ENCODE measurements around the gene RNF212.

RNF212 gene

GRCh38 chr4:1077711-1078477 lies 35.5 kb downstream of the RNF212 start:
- no peak overlapping the region for H3K27ac ChIP-seq (ENCODE audit: low read length)
- peaks cover 0 to 4% of the 10 kb centered on the region in 2 donors for H3K4me1 ChIP-seq (ENCODE audit: control insufficient read depth in 1 of 2, insufficient read depth in 2 of 2, low read length in 2 of 2)
- no peak overlapping the region for H3K4me3 ChIP-seq (ENCODE audit: low read depth in 1 of 2, low read length in 2 of 2)
- no peaks in the 10 kb centered on the region for H3K27me3 ChIP-seq (ENCODE audit: low read depth, low read length)
- H3K36me3 ChIP-seq (ENCODE audit: control insufficient read depth in 1 of 2, insufficient read depth in 2 of 2, low read length in 2 of 2) = no peaks in the 10 kb centered on the region
- H3K9me3 ChIP-seq (ENCODE audit: control insufficient read depth in 1 of 2, low read length in 2 of 2) = no peaks in the 10 kb centered on the region

DNA sequence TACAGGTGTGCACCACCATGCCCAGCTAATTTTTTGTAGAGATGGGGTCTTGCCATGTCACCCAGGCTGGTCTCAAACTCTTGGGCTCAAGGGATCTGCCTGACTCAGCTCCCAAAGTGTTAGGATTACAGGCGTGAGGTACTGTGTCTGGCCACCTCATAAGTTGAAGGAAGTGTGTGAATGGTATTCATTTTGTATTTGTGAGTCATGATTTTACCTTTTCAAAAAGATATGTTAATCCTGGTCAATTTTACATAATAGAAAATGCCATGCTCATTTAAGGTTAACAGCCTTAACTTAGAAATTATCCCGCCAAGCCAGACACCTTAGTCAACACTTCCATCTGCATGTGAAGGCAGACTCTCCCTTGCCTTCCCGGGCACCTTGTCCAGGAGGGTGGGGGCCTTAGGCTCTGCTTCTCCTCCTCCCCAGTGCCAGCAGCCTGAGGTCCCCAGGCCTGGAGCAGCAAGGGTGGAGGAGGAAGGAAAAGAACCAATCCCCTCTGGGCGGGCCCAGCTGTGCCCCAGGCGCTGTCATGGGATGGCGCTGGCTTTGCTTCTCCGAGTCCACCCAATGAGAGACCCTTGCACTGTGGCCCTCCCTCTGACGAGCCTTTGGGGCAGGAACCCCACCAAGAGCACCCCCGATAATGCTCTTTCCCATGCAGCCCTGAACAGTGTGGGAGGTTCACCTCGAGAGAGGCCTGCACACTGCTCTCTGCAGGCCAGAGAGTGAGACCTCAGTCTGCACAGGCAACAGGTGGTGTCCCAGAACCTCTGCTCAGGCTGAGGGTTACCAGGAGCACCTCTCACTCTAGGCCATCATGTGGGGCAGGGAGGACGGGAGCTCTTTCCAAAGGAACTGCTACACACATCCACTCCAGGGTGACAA lies 37.3 kb downstream of the RNF212 start:
- Histone ChIP-seq H3K27ac (ENCODE audit: low read length) (no peak overlapping the region), H3K4me3 (ENCODE audit: low read depth in 1 of 2, low read length in 2 of 2) (no peak overlapping the region), H3K9me3 (ENCODE audit: control insufficient read depth in 1 of 2, low read length in 2 of 2) (no peaks in the 10 kb centered on the region), H3K4me1 (ENCODE audit: control insufficient read depth in 1 of 2, insufficient read depth in 2 of 2, low read length in 2 of 2) (no peaks in the 10 kb centered on the region), H3K36me3 (ENCODE audit: control insufficient read depth in 1 of 2, insufficient read depth in 2 of 2, low read length in 2 of 2) (no peaks in the 10 kb centered on the region), H3K27me3 (ENCODE audit: low read depth, low read length) (no peaks in the 10 kb centered on the region)

GRCh38 chr4:1075225-1075624 lies 38.1 kb downstream of the RNF212 start:
- H3K9me3 ChIP-seq (ENCODE audit: control insufficient read depth in 1 of 2, low read length in 2 of 2) = no peaks in the 10 kb centered on the region
- no peaks in the 10 kb centered on the region for H3K4me1 ChIP-seq (ENCODE audit: control insufficient read depth in 1 of 2, insufficient read depth in 2 of 2, low read length in 2 of 2)
- no peak overlapping the region for H3K4me3 ChIP-seq (ENCODE audit: low read depth in 1 of 2, low read length in 2 of 2)
- H3K27me3 ChIP-seq (ENCODE audit: low read depth, low read length) = no peaks in the 10 kb centered on the region
- H3K36me3 ChIP-seq (ENCODE audit: control insufficient read depth in 1 of 2, insufficient read depth in 2 of 2, low read length in 2 of 2) = no peaks in the 10 kb centered on the region
- H3K27ac ChIP-seq (ENCODE audit: low read length) = no peak overlapping the region

- Histone ChIP-seq H3K9me3 (ENCODE audit: control insufficient read depth in 1 of 2, low read length in 2 of 2) (no peaks in the 10 kb centered on the region), H3K4me3 (ENCODE audit: low read depth in 1 of 2, low read length in 2 of 2) (no peak overlapping the region), H3K27ac (ENCODE audit: low read length) (no peak overlapping the region), H3K36me3 (ENCODE audit: control insufficient read depth in 1 of 2, insufficient read depth in 2 of 2, low read length in 2 of 2) (no peaks in the 10 kb centered on the region), H3K4me1 (ENCODE audit: control insufficient read depth in 1 of 2, insufficient read depth in 2 of 2, low read length in 2 of 2) (no peaks in the 10 kb centered on the region), H3K27me3 (ENCODE audit: low read depth, low read length) (no peaks in the 10 kb centered on the region)
Measured at GRCh38 chr4:1074077-1074476, 39.3 kb downstream of the RNF212 start.

GRCh38 chr4:1072830-1073446 lies 40.4 kb downstream of the RNF212 start:
- Histone ChIP-seq H3K27ac (ENCODE audit: low read length) (no peak overlapping the region), H3K36me3 (ENCODE audit: control insufficient read depth in 1 of 2, insufficient read depth in 2 of 2, low read length in 2 of 2) (no peaks in the 10 kb centered on the region), H3K27me3 (ENCODE audit: low read depth, low read length) (no peaks in the 10 kb centered on the region)

GRCh38 chr4:1069394-1069793 lies 44.0 kb downstream of the RNF212 start:
- Histone ChIP-seq H3K36me3 (ENCODE audit: control insufficient read depth in 1 of 2, insufficient read depth in 2 of 2, low read length in 2 of 2) (no peaks in the 10 kb centered on the region), H3K27ac (ENCODE audit: low read length) (no peak overlapping the region), H3K4me1 (ENCODE audit: control insufficient read depth in 1 of 2, insufficient read depth in 2 of 2, low read length in 2 of 2) (no peaks in the 10 kb centered on the region), H3K4me3 (ENCODE audit: low read depth in 1 of 2, low read length in 2 of 2) (no peak overlapping the region), H3K27me3 (ENCODE audit: low read depth, low read length) (no peaks in the 10 kb centered on the region), H3K9me3 (ENCODE audit: control insufficient read depth in 1 of 2, low read length in 2 of 2) (no peaks in the 10 kb centered on the region)

More at GRCh38 chr4:1072830-1073446, 40.4 kb downstream of the RNF212 start:
- Histone ChIP-seq H3K4me1 (ENCODE audit: control insufficient read depth in 1 of 2, insufficient read depth in 2 of 2, low read length in 2 of 2) (no peaks in the 10 kb centered on the region), H3K9me3 (ENCODE audit: control insufficient read depth in 1 of 2, low read length in 2 of 2) (no peaks in the 10 kb centered on the region), H3K4me3 (ENCODE audit: low read depth in 1 of 2, low read length in 2 of 2) (no peak overlapping the region)

GRCh38 chr4:1065732-1066131 lies 47.6 kb downstream of the RNF212 start:
- no peak overlapping the region for H3K4me3 ChIP-seq (ENCODE audit: low read depth in 1 of 2, low read length in 2 of 2)
- H3K27ac ChIP-seq (ENCODE audit: low read length) = no peak overlapping the region
- no peaks in the 10 kb centered on the region for H3K9me3 ChIP-seq (ENCODE audit: control insufficient read depth in 1 of 2, low read length in 2 of 2)
- H3K36me3 ChIP-seq (ENCODE audit: control insufficient read depth in 1 of 2, insufficient read depth in 2 of 2, low read length in 2 of 2) = no peaks in the 10 kb centered on the region
- no peaks in the 10 kb centered on the region for H3K4me1 ChIP-seq (ENCODE audit: control insufficient read depth in 1 of 2, insufficient read depth in 2 of 2, low read length in 2 of 2)
- H3K27me3 ChIP-seq (ENCODE audit: low read depth, low read length) = no peaks in the 10 kb centered on the region

DNA sequence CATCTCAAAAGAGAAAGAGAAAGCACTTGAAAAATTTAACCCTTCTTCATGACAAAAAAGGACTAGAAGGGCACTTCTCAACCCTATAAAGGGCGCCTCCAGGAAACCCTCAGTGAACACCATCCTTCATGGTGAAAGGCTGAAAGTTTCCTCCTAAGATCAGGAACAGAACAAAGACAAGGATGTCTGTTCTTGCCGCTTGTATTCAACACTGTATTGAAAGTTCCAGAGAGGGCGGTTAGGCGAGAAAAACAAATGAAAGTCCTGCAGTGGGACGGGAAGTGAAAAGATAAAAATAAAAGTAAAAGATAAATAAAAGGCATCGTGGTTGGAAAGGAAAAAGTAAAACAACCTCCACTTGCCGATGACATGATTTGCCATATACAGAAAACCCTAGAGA lies 50.9 kb downstream of the RNF212 start:
- Histone ChIP-seq H3K4me3 (ENCODE audit: low read depth in 1 of 2, low read length in 2 of 2) (no peak overlapping the region), H3K36me3 (ENCODE audit: control insufficient read depth in 1 of 2, insufficient read depth in 2 of 2, low read length in 2 of 2) (no peaks in the 10 kb centered on the region)

DNA sequence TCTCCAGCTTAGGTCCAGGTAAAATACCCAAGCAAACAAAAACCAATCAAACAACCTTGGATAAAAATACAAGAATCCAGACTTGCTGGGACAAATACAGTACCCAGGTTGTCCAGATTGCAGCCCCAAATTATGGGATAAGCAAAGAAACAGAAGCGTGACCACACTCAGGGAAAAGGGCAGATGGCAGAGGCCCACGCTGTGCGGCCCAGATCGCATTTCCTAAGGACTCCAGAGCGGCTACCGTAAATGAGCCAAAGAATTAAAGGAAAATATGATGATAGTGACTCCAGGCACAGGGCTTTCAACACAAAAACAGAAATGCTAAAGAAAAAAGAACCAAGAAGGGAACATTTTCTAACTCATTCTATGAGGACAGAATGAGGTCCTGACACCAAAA lies 51.6 kb downstream of the RNF212 start:
- Histone ChIP-seq H3K4me1 (ENCODE audit: control insufficient read depth in 1 of 2, insufficient read depth in 2 of 2, low read length in 2 of 2) (no peaks in the 10 kb centered on the region), H3K9me3 (ENCODE audit: control insufficient read depth in 1 of 2, low read length in 2 of 2) (no peaks in the 10 kb centered on the region), H3K27ac (ENCODE audit: low read length) (no peak overlapping the region), H3K36me3 (ENCODE audit: control insufficient read depth in 1 of 2, insufficient read depth in 2 of 2, low read length in 2 of 2) (no peaks in the 10 kb centered on the region), H3K4me3 (ENCODE audit: low read depth in 1 of 2, low read length in 2 of 2) (no peak overlapping the region), H3K27me3 (ENCODE audit: low read depth, low read length) (peaks cover 12% of the 10 kb centered on the region)

More for the DNA sequence above, 50.9 kb downstream of the RNF212 start:
- Histone ChIP-seq H3K9me3 (ENCODE audit: control insufficient read depth in 1 of 2, low read length in 2 of 2) (no peaks in the 10 kb centered on the region), H3K27ac (ENCODE audit: low read length) (no peak overlapping the region), H3K27me3 (ENCODE audit: low read depth, low read length) (peaks cover 12% of the 10 kb centered on the region), H3K4me1 (ENCODE audit: control insufficient read depth in 1 of 2, insufficient read depth in 2 of 2, low read length in 2 of 2) (no peaks in the 10 kb centered on the region)

DNA sequence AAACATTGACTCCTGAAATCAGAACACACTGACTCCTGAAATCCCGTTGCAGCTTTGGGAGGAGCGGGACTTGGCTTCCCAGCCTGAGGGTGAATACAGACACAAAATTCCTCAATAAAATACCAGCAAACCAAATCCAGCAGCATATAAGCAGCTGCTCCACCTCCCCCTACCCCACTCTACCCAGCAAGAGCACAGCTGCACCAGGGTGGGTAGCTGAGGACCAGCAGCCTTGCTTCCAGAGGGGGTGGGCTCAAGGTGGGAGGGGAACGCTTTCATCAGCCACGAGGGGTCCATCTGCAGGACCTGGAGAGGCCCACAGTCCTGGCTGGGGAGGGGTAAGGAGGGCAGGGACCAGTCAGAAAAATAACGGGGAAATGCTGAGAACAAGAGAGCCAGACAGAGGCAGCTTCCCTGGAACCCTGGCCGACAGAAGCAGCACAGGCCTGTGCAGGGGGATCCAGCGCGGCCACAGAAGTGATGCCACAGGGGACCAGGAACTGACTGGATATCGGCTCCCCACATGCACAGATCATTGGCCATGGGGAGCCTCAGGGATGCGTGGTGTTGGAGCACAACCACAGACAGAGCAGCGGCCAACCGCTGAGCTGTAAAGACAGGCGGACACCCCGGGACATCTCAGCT lies 52.2 kb downstream of the RNF212 start:
- H3K9me3 ChIP-seq (ENCODE audit: control insufficient read depth in 1 of 2, low read length in 2 of 2) = no peaks in the 10 kb centered on the region
- peaks cover 13% of the 10 kb centered on the region for H3K27me3 ChIP-seq (ENCODE audit: low read depth, low read length)
- no peaks in the 10 kb centered on the region for H3K36me3 ChIP-seq (ENCODE audit: control insufficient read depth in 1 of 2, insufficient read depth in 2 of 2, low read length in 2 of 2)
- H3K4me3 ChIP-seq (ENCODE audit: low read depth in 1 of 2, low read length in 2 of 2) = no peak overlapping the region
- no peaks in the 10 kb centered on the region for H3K4me1 ChIP-seq (ENCODE audit: control insufficient read depth in 1 of 2, insufficient read depth in 2 of 2, low read length in 2 of 2)
- H3K27ac ChIP-seq (ENCODE audit: low read length) = no peak overlapping the region

GRCh38 chr4:1060621-1061020 lies 52.7 kb downstream of the RNF212 start:
- Histone ChIP-seq H3K4me3 (ENCODE audit: low read depth in 1 of 2, low read length in 2 of 2) (no peak overlapping the region), H3K27ac (ENCODE audit: low read length) (no peak overlapping the region), H3K36me3 (ENCODE audit: control insufficient read depth in 1 of 2, insufficient read depth in 2 of 2, low read length in 2 of 2) (no peaks in the 10 kb centered on the region), H3K4me1 (ENCODE audit: control insufficient read depth in 1 of 2, insufficient read depth in 2 of 2, low read length in 2 of 2) (peaks cover 0 to 4% of the 10 kb centered on the region in 2 donors), H3K27me3 (ENCODE audit: low read depth, low read length) (peaks cover 18% of the 10 kb centered on the region), H3K9me3 (ENCODE audit: control insufficient read depth in 1 of 2, low read length in 2 of 2) (no peaks in the 10 kb centered on the region)

All from muscle layer of duodenum (tissue), 2 donors.